NCI-H1436 treated with DMSO at 0.1 percent for 48 hours (cell line): Measurements from ENCODE around the gene MEF2D.

Experiments
- DNase-seq: peaks from one replicate; lab custom pipeline; 2025; lab: John Stamatoyannopoulos, UW

MEF2D gene

GRCh38 chr1:156500543-156500792, at the start of gene MEF2D:
Gene MEF2D, minus strand, starts transcription at chr1:156500775. Its CDS starts 17,483 bp downstream, at chr1:156483292.
- DNase-seq, result no peak

DNA sequence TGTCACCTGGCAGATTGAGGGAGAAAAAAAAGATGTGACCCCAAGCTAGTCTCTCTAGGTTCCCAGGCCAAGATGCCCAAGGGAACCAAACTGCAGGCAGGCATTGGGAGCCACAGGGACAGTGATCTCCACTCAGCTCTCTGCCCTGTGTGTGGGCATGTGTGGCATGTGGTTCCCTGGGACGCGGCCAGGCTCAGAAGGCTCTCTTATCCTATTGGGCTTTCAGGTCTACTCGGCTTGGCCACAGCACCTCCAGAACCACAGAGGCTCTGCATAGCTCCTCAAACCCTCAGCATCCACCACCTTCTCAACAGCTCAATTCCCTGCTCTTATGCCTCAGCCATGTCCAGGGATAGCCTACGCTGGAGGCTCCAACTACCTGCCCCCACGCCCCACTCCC, 49.8 kb upstream of the MEF2D start:
- no peak for DNase-seq

DNA sequence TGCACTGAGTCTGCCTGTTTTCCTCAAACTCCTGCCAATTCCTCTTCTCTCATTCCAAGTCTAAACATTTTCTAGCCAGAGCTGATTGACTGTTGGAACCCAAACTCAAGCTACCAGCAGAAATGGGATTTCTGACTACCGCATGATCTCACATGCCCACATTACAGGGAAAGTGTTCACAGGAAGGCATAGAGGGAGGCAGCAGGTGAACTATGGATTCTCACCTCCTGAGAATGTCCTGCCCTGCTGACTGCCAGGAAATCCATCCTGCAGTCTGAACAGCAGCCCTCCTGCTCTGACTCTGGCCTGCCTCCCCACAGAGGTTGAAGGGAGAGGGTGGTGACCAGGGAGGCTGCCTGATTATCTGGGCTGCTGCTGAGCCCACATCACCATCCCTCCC, 49.3 kb upstream of the MEF2D start:
- DNase-seq, result no peak

DNA sequence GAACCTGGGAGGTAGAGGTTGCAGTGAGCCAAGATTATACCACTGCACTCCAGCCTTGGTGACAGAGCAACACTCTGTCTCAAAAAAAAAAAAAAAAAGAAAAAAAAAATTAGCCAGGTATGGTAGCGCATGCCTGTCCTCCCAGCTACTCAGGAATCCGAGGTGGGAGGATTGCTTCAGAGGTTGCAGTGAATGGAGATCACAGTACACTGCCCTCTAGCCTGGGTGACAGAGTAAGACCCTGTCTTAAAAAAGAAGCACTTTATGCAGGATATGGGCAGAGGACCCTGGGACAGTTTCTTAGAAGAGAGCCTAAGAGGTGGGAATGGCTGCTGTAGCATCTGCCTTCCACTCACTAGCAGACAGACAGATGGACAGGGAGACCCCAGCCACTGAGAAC, 48.8 kb upstream of the MEF2D start:
- no peak for DNase-seq

DNA sequence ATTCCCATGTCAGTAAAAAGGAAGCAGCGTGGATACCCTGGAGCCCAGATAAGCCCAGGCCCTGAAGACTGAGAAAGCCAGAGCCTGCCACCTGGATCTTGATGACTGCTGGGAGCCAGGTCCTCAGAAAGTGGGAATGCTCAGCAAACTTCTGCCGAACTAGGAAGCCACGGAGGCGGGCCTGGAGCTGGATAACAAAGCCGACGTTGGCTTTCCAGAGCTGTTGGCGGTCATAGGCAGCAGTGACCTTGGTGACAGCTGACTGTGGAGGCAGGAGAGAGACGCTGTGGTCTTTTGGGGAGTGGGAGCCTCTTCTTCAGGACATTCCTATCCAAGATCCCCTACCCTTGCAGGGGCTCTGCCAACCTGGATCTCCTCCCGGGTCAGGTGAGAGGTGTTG, 47.4 kb upstream of the MEF2D start:
- no peak for DNase-seq

DNA sequence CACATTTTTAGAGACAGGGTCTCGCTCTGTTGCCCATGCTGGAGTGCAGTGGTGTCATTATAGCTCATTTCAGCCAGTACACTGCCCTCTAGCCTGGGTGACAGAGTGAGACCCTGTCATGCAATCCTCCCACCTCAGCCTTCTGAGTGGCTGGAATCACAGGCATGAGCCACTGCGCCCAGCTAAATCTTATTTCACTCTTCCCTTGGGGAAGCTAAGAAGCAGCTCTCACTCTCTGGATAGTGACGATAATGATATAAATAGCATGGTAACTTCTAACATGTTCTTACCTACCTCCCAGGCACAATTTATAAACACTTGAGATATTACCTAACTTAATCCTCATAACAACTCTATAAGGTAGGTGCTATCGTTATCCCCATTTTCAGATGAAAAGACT, 46.9 kb upstream of the MEF2D start:
- DNase-seq, result no peak

DNA sequence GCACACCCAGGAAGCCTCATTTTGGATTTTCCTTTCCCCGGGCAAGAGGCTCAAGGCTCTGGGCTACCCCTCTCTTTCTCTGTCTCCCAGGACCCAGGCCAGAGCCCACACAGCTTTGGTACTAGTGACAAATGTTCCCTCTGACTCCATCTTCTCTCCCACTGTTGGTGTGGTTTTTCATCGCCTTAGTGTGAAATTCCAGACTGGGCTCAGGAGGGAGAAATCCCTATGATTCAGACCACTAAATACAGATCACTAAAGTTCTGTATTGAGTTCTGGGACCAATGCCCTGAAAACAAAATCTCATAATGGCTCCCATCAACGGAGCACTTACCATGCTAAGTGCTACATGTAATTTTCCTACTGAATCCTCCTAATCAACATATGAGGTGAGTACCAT, 45.7 kb upstream of the MEF2D start:
- DNase-seq, result no peak

DNA sequence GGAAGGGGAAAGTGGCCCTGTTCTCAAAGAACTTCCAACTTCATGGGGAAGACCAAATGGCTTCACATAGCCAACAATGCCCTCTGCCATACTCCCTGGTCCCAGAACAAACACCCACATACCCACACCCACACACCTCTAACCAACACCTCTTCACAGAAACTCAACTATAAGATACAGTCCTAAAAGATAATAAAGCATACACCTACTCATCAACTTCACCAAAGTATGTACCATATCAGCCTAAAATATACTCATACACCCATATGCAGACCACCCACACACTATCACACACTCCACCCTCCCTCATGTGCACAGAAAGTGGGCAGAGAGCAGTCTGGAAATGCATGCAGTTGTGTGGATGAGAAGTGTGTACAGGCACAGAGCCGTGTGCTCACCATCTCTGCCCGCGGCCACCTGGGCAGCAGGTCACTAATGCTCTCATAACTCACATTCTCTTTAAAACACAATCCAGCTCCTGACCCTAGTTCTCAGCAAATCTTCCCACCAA, 44.1 kb upstream of the MEF2D start:
- DNase-seq, result no peak

DNA sequence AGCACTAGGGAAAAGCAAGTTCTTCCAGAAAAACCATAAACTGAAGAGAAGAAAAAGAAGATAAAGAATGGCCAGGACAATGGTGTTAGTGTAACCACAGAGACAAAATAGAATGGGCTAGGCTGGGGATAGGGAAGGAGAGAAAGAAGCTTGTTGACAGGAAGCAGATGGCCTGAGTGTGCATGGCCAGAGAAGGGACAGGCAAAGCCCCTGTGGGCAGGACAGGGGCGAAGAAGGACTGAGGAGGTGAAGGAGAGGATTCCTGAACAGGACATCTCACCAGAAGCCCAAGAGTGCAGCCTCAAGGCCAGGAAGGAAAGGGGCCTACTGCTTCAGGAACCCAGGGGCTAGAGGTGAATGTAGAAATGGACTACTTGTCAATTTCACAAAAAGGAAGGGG, 42.5 kb upstream of the MEF2D start:
- no peak for DNase-seq

DNA sequence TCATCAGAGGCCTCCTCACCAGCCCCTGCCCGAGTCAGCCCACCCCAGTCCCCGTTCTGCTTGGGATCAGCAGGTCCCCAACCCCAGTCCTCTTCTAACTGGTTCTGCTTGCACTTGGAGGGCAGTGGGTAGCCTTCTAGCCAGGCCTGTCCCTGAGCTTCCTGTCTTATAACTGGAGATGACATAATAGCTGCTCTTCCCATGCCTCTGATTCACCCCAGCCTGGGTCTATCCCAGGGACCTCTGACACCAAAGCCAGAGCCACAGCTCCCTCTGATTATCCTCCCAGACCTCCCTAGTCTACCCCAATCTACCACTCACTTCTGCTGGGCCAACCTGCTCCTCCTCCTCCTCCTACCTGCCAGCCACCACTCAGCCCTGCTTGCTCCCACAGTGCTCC, 40.4 kb upstream of the MEF2D start:
- no peak for DNase-seq

DNA sequence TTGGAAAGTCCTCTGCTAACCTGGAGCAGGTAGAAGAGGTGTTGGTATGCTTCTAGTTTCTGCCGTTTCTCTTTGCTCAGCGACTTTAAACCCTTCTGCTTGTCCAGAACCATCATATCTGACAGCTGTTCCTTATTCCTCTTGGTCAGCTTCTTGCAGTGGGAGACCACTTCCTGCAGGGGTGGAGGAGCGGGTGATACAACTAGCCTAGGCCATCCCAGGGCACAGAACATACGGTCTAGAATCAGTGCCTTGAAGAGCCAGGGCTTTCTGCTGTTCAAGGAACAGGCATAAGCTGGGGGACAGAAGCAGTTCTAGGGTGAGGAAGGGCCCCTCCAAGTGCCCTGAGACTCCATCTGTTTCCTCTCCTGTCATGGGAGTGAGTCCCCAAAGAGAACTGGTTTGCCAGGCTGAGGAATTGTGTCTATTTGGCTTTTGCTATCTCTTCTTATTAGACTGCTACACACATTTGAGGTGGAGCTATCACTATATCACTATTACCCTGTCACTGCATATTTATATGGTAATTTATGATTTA, 39.3 kb upstream of the MEF2D start:
- no peak for DNase-seq

GRCh38 chr1:156538711-156539440, 38.3 kb upstream of the MEF2D start:
- no peak for DNase-seq

GRCh38 chr1:156537027-156537426, 36.5 kb upstream of the MEF2D start:
- no peak for DNase-seq

GRCh38 chr1:156534424-156535060, 34.0 kb upstream of the MEF2D start:
- DNase-seq, result no peak

DNA sequence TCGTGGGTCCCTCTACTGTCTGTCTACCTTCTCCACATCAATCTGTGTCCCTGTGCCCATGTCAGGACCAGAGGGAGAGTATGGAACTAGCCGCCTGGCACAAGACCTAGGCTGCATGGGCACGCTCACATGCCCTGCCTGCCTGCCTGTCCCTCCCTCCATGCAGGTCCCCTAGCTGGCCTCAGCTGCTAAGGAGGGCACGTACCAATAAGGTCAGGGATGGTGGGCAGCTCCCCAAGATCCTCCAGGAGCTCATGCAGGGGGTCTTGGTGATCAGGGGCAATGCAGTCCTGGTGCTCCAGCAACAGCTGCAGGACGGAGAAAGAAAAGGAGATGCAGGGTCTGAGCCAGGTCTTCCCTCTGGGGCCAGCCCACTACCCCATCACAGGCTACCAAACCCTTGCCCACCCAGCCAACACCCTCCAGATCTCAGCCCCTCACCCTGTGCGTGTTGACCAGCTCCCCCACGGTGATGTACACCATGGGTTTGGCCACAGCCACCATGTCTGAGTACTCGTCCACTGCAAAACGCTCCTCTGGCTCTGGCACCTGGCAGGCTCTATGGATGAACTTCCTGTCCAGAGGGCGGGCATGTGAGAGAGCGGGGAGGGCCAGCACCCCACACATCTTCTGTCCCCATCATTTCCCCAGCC, 33.1 kb upstream of the MEF2D start:
- no peak for DNase-seq

DNA sequence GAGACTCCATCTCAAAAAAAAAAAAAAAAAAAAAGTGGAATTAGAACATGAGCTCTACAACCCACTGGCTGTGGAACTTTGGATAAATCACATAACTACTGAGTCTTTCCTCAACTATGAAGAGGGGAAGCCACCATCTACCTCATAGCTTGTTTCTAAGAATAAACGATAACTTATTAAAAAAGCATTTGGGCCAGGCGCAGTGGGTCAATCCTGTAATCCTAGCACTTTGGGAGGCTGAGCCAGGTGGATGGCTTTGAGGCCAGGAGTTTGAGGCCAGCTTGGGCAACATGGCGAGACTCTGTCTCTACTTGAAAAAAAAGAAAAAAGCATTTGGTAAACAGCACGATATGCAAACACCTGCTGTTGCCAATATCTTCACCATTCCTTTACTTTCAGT, 31.8 kb upstream of the MEF2D start:
- no peak for DNase-seq

DNA sequence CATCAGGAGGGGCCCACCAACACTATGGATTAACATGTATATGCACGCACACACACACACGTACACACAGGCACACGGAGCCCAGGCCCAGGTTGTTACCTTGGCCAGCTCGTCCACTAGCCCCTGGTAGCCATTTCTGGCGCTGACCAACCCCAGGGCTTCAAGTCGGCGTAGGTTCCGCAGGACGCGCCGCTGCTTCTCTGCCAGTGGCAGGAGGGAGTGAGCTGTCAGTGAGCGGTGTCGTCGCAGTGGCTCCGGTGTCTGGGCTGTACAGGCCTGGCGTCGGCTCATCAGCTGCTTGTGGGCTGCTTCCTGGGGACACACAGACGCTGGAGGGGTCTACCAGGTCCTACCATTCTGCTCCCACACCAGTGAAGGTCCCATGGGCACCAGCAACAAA, 29.4 kb upstream of the MEF2D start:
- DNase-seq, result no peak

GRCh38 chr1:156528875-156529425, 28.4 kb upstream of the MEF2D start:
- no peak for DNase-seq

DNA sequence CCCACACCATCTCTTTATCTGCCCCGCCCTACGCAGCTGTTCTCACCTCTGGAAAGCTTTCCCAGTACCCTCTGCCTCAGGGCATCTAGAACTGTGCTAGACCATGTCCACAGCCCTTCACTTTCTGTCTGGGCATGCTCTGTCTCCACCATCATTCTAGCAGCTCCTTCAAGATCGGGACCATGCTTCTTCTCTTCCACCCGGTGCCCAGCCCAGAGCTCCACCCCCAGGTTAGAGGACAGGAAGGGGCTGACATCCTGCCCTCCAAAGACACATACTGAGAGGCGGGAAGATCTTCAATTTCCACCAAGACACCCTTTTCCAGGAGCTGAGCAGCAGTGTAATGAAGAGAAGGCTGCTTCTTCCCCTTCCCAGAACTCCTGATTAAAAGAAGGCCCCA, 27.7 kb upstream of the MEF2D start:
- no peak for DNase-seq

GRCh38 chr1:156527584-156527983, 27.0 kb upstream of the MEF2D start:
- no peak for DNase-seq

- no peak for DNase-seq
These were observed 25.4 kb upstream of the MEF2D start for GRCh38 chr1:156525856-156526489.

DNA sequence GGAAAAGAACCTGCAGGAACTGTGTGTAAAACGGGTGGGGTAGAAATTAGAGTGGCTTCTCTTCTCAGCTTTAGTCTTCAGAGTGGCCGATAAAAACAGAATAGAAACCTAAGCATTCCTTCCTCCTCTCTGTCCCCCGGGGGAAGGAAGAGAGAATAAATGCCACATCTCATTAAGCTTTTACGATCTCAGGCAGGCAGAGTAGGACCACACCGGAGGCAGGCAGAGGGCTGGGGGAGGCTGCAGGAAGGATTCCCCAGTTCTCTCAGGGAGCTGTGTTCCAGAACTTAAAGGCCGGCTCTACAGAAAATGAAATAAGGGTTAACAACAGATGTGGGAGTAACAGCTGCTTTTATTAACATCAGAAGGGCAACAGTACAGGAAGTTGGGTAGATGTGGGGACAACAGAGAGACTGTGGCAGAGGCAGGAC, 24.5 kb upstream of the MEF2D start:
- DNase-seq, result no peak
